ENCODE measurements around the gene RASSF3.

RASSF3 gene

DNA sequence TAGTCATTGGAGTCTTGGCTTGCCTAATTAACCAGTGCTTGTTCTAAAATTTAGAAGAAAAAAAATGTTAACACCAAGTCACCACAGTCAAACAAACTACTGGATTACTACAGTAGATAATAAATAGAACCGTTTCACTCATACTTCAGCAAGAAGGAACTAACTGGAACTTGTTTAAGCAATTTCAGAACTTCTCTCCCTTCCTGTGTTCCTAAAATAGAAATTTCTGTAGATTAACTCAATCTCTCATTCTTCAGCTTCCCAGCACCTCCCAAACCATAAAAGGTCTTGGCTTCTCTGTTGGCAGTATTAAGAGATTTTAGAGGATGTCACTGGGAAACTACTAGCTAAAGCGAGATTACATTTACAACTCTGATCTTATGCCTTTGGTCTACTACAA is 130.4 kb downstream of the RASSF3 start:
- H3F3A ChIP-seq (ENCODE audit: low read depth): no peaks in the 10 kb centered on the region
- no peak overlapping the region for H3K4me2 ChIP-seq (ENCODE audit: low read depth, low read length, poor library complexity, severe bottlenecking)
- H3K4me3 ChIP-seq (ENCODE audit: low read length, poor library complexity, severe bottlenecking): no peak overlapping the region
- H4K20me1 ChIP-seq (ENCODE audit: insufficient read depth, low read length, poor library complexity, severe bottlenecking): no peaks in the 10 kb centered on the region
- H3K9me3 ChIP-seq (ENCODE audit: insufficient read depth, low read depth, low read length): no peaks in the 10 kb centered on the region
- H3K79me2 ChIP-seq (ENCODE audit: insufficient read depth, low read length): no peaks in the 10 kb centered on the region
- peaks cover 11% of the 10 kb centered on the region for H3K4me1 ChIP-seq (ENCODE audit: insufficient read depth, low read length, poor library complexity, severe bottlenecking)
- H2AFZ ChIP-seq (ENCODE audit: low read length): no peak overlapping the region
- H3K27me3 ChIP-seq (ENCODE audit: insufficient read depth, low read length, poor library complexity, severe bottlenecking): no peaks in the 10 kb centered on the region
- H3K36me3 ChIP-seq (ENCODE audit: insufficient read depth, low read length): peaks cover 79% of the 10 kb centered on the region
- H3K9ac ChIP-seq (ENCODE audit: low read depth, low read length, poor library complexity, severe bottlenecking): no peak overlapping the region
- no peaks in the 10 kb centered on the region for H3K9me2 ChIP-seq (replicated peaks; ENCODE audit: low read depth, low read length)
- no peak for TF ChIP-seq EZH2phosphoT487 (IDR thresholded peaks at IDR 0.05; ENCODE audit: borderline replicate concordance)
- no peak for TF ChIP-seq CTCF (conservative IDR thresholded peaks at IDR 0.05; ENCODE audit: low read length)

DNA sequence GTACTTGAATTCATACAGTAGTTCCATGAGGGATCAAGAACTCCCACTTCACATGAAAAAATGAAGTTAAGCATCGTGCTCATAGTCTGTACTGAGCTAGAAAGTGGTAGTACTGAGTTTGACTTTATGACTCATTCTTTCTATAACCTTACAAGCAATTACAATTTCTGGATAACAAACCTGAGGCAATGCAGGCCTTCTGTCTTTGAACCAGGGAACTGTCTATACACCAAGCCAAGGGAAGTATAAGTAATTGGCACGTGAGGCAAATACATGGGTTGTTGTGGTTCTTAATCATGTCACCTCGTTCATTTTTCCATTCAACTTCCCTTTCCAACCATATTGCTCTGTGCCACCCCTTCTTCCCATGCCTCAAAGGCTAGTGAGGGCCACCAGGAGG is 132.1 kb downstream of the RASSF3 start:
- no peaks in the 10 kb centered on the region for H3F3A ChIP-seq (ENCODE audit: low read depth)
- H3K4me3 ChIP-seq (ENCODE audit: low read length, poor library complexity, severe bottlenecking): no peak overlapping the region
- H2AFZ ChIP-seq (ENCODE audit: low read length): no peak overlapping the region
- H3K27me3 ChIP-seq (ENCODE audit: insufficient read depth, low read length, poor library complexity, severe bottlenecking): no peaks in the 10 kb centered on the region
- H3K4me2 ChIP-seq (ENCODE audit: low read depth, low read length, poor library complexity, severe bottlenecking): no peak overlapping the region
- peaks cover 65% of the 10 kb centered on the region for H3K36me3 ChIP-seq (ENCODE audit: insufficient read depth, low read length)
- H3K9me2 ChIP-seq (replicated peaks; ENCODE audit: low read depth, low read length): no peaks in the 10 kb centered on the region
- no peaks in the 10 kb centered on the region for H3K9me3 ChIP-seq (ENCODE audit: insufficient read depth, low read depth, low read length)
- no peak overlapping the region for H3K9ac ChIP-seq (ENCODE audit: low read depth, low read length, poor library complexity, severe bottlenecking)
- peaks cover 4% of the 10 kb centered on the region; the same call in 1 of the 2 replicates for H3K79me2 ChIP-seq (ENCODE audit: insufficient read depth, low read length)
- H3K4me1 ChIP-seq (ENCODE audit: insufficient read depth, low read length, poor library complexity, severe bottlenecking): peaks cover 12% of the 10 kb centered on the region
- TF ChIP-seq EZH2phosphoT487 (IDR thresholded peaks at IDR 0.05; ENCODE audit: borderline replicate concordance): no peak
- no peak for TF ChIP-seq CTCF (conservative IDR thresholded peaks at IDR 0.05; ENCODE audit: low read length)
- no peaks in the 10 kb centered on the region for H4K20me1 ChIP-seq (ENCODE audit: insufficient read depth, low read length, poor library complexity, severe bottlenecking)

GRCh38 chr12:64743206-64743605 is 132.9 kb downstream of the RASSF3 start:
- H3K36me3 ChIP-seq (ENCODE audit: insufficient read depth, low read length): peaks cover 60% of the 10 kb centered on the region
- no peak for TF ChIP-seq EZH2phosphoT487 (IDR thresholded peaks at IDR 0.05; ENCODE audit: borderline replicate concordance)
- TF ChIP-seq CTCF (conservative IDR thresholded peaks at IDR 0.05; ENCODE audit: low read length): no peak

More at GRCh38 chr12:64743206-64743605, 132.9 kb downstream of the RASSF3 start:
- H3K9me2 ChIP-seq (replicated peaks; ENCODE audit: low read depth, low read length): no peaks in the 10 kb centered on the region
- H2AFZ ChIP-seq (ENCODE audit: low read length): no peak overlapping the region
- peaks cover 15% of the 10 kb centered on the region for H3K4me1 ChIP-seq (ENCODE audit: insufficient read depth, low read length, poor library complexity, severe bottlenecking)
- H3K9me3 ChIP-seq (ENCODE audit: insufficient read depth, low read depth, low read length): no peaks in the 10 kb centered on the region
- no peaks in the 10 kb centered on the region for H3F3A ChIP-seq (ENCODE audit: low read depth)
- no peaks in the 10 kb centered on the region for H4K20me1 ChIP-seq (ENCODE audit: insufficient read depth, low read length, poor library complexity, severe bottlenecking)
- H3K4me2 ChIP-seq (ENCODE audit: low read depth, low read length, poor library complexity, severe bottlenecking): no peak overlapping the region
- H3K4me3 ChIP-seq (ENCODE audit: low read length, poor library complexity, severe bottlenecking): no peak overlapping the region
- no peak overlapping the region for H3K9ac ChIP-seq (ENCODE audit: low read depth, low read length, poor library complexity, severe bottlenecking)
- peaks cover 4% of the 10 kb centered on the region; the same call in 1 of the 2 replicates for H3K79me2 ChIP-seq (ENCODE audit: insufficient read depth, low read length)
- no peaks in the 10 kb centered on the region for H3K27me3 ChIP-seq (ENCODE audit: insufficient read depth, low read length, poor library complexity, severe bottlenecking)
